Eye (tissue), 1 donor: Measurements from ENCODE around the gene RABL6.

Experiments
- DNase-seq: peaks from one replicate; pipeline ENCODE4 v3.0.0-alpha.2; 2015

The RABL6 gene

GRCh38 chr9:136886610-136887597 is 79.2 kb downstream of the RABL6 start:
- peak; percentile 63 for DNase-seq

GRCh38 chr9:136888454-136888853 is 80.7 kb downstream of the RABL6 start:
- no peak for DNase-seq

- DNase-seq = no peak
Observed at GRCh38 chr9:136889858-136890257, 82.1 kb downstream of the RABL6 start.

- DNase-seq = no peak
Observed at GRCh38 chr9:136890661-136891060, 82.9 kb downstream of the RABL6 start.
